BE2C (cell line): ENCODE measurements around the gene NEURL1.

Source experiments
- DNase-seq: peaks from one replicate; pipeline ENCODE4 v3.0.0-alpha.2; 2020
- H3K27me3 ChIP-seq: fragments of 250-450 bp; sonication (Bioruptor Pico); 2 replicates; pipeline ENCODE4 v1.5.1; 2020; ENCODE audit warnings: mild to moderate bottlenecking
- H3K36me3 ChIP-seq: fragments of 250-450 bp; sonication (Bioruptor Pico); 2 replicates; pipeline ENCODE4 v1.5.1; 2020; ENCODE audit warnings: mild to moderate bottlenecking
- H3K4me1 ChIP-seq: fragments of 250-450 bp; sonication (Bioruptor Pico); 2 replicates; pipeline ENCODE4 v1.5.1; 2020
- H3K4me3 ChIP-seq: 2 replicates; pipeline ENCODE4 v1.5.1; 2011; ENCODE audit warnings: low read depth, low read length
- H3K9me3 ChIP-seq: fragments of 250-450 bp; sonication (Bioruptor Pico); 2 replicates; pipeline ENCODE4 v1.5.1; 2020
- TF ChIP-seq, protein P1 (sequence below): IDR thresholded peaks from 2 replicates; pipeline ENCODE4 v1.5.1; 2012; ENCODE audit warnings: mild to moderate bottlenecking, low read depth, low read length

The NEURL1 gene

GRCh38 chr10:103554488-103555324 is 61.2 kb downstream of the NEURL1 start:
- Histone ChIP-seq H3K27me3 (no peaks in the 10 kb centered on the region), H3K36me3 (no peaks in the 10 kb centered on the region), H3K4me3 (peak overlapping the region; percentile 58), H3K9me3 (no peaks in the 10 kb centered on the region), H3K4me1 (peaks cover 10% of the 10 kb centered on the region)
- TF ChIP-seq, protein P1, sequence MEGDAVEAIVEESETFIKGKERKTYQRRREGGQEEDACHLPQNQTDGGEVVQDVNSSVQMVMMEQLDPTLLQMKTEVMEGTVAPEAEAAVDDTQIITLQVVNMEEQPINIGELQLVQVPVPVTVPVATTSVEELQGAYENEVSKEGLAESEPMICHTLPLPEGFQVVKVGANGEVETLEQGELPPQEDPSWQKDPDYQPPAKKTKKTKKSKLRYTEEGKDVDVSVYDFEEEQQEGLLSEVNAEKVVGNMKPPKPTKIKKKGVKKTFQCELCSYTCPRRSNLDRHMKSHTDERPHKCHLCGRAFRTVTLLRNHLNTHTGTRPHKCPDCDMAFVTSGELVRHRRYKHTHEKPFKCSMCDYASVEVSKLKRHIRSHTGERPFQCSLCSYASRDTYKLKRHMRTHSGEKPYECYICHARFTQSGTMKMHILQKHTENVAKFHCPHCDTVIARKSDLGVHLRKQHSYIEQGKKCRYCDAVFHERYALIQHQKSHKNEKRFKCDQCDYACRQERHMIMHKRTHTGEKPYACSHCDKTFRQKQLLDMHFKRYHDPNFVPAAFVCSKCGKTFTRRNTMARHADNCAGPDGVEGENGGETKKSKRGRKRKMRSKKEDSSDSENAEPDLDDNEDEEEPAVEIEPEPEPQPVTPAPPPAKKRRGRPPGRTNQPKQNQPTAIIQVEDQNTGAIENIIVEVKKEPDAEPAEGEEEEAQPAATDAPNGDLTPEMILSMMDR: no peak
- DNase-seq: peak; percentile 86

DNA sequence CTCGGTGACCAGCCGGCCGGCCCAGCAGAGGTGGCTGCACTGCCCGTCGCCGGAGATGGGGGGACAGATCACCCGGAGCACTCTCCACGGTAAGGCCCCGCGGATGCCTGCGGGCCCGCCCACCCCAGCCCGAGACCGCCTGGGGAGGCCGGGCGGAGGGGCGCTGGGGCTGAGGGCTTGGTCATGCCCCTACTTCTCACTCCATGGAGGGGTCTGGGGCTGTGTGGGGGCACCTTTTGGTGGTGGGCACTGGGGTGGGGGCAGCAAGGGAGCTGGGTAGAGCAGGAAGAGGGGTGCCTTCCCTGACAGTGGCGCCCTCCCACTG is 61.8 kb downstream of the NEURL1 start:
- TF ChIP-seq, protein P1: no peak
- Histone ChIP-seq H3K27me3 (no peaks in the 10 kb centered on the region), H3K9me3 (no peaks in the 10 kb centered on the region), H3K4me1 (peaks cover 10% of the 10 kb centered on the region), H3K36me3 (no peaks in the 10 kb centered on the region), H3K4me3 (peak overlapping the region; percentile 58)
- no peak for DNase-seq

DNA sequence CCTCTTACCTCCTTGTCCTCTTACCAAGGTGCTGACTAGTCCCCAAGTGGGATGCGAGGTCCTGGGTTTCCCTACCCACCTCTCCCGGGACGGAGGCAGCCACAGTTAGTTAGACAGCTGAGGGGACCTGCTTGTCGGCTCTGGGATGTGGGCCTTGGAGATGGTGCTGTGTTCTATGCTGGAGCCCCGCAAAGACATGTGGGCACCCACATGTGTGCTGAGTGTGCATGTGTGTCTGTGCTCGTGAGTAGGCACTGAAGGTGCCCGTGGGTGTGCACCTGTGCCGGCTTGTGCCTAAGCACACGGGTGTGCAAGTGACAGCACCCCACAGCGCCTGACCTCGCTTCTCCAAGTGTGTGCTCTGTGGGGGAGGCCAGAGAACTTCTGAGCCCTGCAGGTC is 62.2 kb downstream of the NEURL1 start:
- TF ChIP-seq, protein P1: no peak
- Histone ChIP-seq H3K4me1 (peaks cover 10% of the 10 kb centered on the region), H3K4me3 (peak overlapping the region; percentile 58), H3K36me3 (no peaks in the 10 kb centered on the region), H3K9me3 (no peaks in the 10 kb centered on the region), H3K27me3 (no peaks in the 10 kb centered on the region)
- DNase-seq: no peak

- Histone ChIP-seq H3K9me3 (no peaks in the 10 kb centered on the region), H3K4me1 (peaks cover 10% of the 10 kb centered on the region), H3K4me3 (no peak overlapping the region), H3K27me3 (no peaks in the 10 kb centered on the region), H3K36me3 (no peaks in the 10 kb centered on the region)
- no peak for DNase-seq
- TF ChIP-seq, protein P1: no peak
Measured at GRCh38 chr10:103556383-103557007, 63.0 kb downstream of the NEURL1 start.

DNA sequence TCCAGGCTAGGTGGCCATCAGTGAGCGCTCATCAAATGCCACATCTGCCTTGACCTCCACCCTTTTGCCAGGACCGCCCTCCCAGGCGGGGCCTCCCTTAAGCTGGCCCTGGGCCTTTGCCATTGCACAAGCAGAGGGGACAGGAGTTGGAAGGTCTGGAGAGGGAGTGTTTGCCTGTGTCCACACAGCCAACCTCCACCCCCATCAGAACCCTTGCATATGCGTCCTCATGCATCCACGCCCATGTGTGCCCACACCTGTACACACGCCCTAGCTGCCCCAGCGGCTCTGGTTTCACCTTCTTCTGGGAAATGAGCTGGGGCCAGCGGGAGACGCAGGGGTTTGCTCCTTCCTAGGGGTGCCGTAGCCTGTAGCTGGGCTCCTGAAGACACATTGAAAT is 64.0 kb downstream of the NEURL1 start:
- TF ChIP-seq, protein P1: no peak
- Histone ChIP-seq H3K36me3 (no peaks in the 10 kb centered on the region), H3K9me3 (no peaks in the 10 kb centered on the region), H3K4me1 (peaks cover 10% of the 10 kb centered on the region), H3K4me3 (no peak overlapping the region), H3K27me3 (no peaks in the 10 kb centered on the region)
- DNase-seq: no peak

DNA sequence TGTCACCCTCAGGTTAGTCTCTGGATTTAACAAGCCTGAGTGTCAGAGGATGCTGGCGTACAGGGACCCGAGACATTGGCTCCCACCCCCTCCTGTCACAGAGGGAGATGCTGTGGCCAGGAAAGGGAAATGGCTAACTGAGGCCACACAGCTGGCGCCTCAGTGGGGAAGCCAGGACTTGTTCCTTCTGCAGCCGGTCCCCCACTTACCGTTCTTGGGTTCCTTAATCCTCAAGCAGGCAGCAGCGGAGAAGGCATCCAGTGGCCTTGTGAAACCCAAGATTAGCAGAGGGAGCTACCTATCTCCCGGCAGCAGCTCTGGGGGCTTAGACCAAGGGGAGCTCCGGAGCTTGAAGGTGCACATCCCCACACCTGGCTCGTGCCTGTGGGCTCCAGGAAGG is 65.4 kb downstream of the NEURL1 start:
- Histone ChIP-seq H3K9me3 (no peaks in the 10 kb centered on the region), H3K36me3 (no peaks in the 10 kb centered on the region), H3K4me1 (peaks cover 8% of the 10 kb centered on the region), H3K27me3 (no peaks in the 10 kb centered on the region), H3K4me3 (no peak overlapping the region)
- TF ChIP-seq, protein P1: no peak
- DNase-seq: no peak
